Measurements from ENCODE around the gene LCE5A. TPM values are rescaled to one million over a fixed set of nuclear protein-coding genes. Genes with fewer than 3 reads are reported as not detected.
"Not testable (repeated sequence)": the region's sequence is repeated elsewhere in the genome, so short reads cannot be mapped to it uniquely, and the experiment has no call there.

LCE5A gene
- total RNA-seq, result 1 to 10 TPM in 1 of 8 experiments, under 1 TPM in 2, not detected in 5; 0.25 to 1.1 (median 0.66) TPM

GRCh38 chr1:152510503-152510902 is at the start of gene LCE5A:
Gene LCE5A, plus strand, starts transcription at chr1:152510803. Its CDS starts 732 bp downstream, at chr1:152511535.
- Histone ChIP-seq H3K4me1 (replicated peaks in 1 of 2) (no peaks in the 10 kb centered on the region), H3K27ac (no peak within 1 kb of the TSS), H3K4me3 (no peak within 1 kb of the TSS)
- ATAC-seq (replicated peaks in 6 of 8), result no peak
- WGBS, 10 experiments, result 50 to 100% (median 73%) methylated on average over 2 to 3 of the region's 3 CpGs; no CpG with 5 or more reads in 5 of the 10 experiments
- in situ Hi-C loops (cut with MboI; ENCODE audit: low pct_unique_long_range_greater_than_20kb in 2 of 9, low sequenced_read_pairs in 9 of 9, unreplicated experiment in 9 of 9), result no loop called here

GRCh38 chr1:152461544-152461943 is 49.1 kb upstream of the LCE5A start:
- in situ Hi-C loops (cut with MboI; ENCODE audit: low pct_unique_long_range_greater_than_20kb in 2 of 9, low sequenced_read_pairs in 9 of 9, unreplicated experiment in 9 of 9), result loop anchor here in 3 of 9 experiments (25.0 kb wide), 2 partner anchors 274 to 399 kb away; no protein-coding TSS in a partner anchor
- peak in 3 of 8 experiments; percentile 79 to 88 (median 80) for ATAC-seq (replicated peaks in 6 of 8)
- WGBS, 10 experiments, result 0 to 20% (median 5%) methylated on average over 2 to 6 of the region's 6 CpGs
- Histone ChIP-seq H3K27ac (no peak overlapping the region), H3K4me3 (no peak overlapping the region), H3K4me1 (replicated peaks in 1 of 2) (no peaks in the 10 kb centered on the region)

- WGBS, 10 experiments, result 51 to 97% (median 86%) methylated on average over 5 to 25 of the region's 26 CpGs
- in situ Hi-C loops (cut with MboI; ENCODE audit: low pct_unique_long_range_greater_than_20kb in 2 of 9, low sequenced_read_pairs in 9 of 9, unreplicated experiment in 9 of 9), result loop anchor here in 3 of 9 experiments (25.0 kb wide), 2 partner anchors 275 to 400 kb away; no protein-coding TSS in a partner anchor
- no peak overlapping the region for H3K4me3 ChIP-seq
- ATAC-seq (replicated peaks in 6 of 8), result no peak
- no peak overlapping the region for H3K27ac ChIP-seq
- no peaks in the 10 kb centered on the region for H3K4me1 ChIP-seq (replicated peaks in 1 of 2)
These were observed 48.0 kb upstream of the LCE5A start for GRCh38 chr1:152462636-152463035.

- no peak for ATAC-seq (replicated peaks in 6 of 8)
- WGBS, 10 experiments, result 0 to 67% (median 29%) methylated on average over 1 of the region's 1 CpG
- in situ Hi-C loops (cut with MboI; ENCODE audit: low pct_unique_long_range_greater_than_20kb in 2 of 9, low sequenced_read_pairs in 9 of 9, unreplicated experiment in 9 of 9), result loop anchor here in 3 of 9 experiments (25.0 kb wide), 2 partner anchors 279 to 404 kb away; no protein-coding TSS in a partner anchor
These were observed 44.4 kb upstream of the LCE5A start for GRCh38 chr1:152466217-152466616.

GRCh38 chr1:152473887-152474537 is 36.6 kb upstream of the LCE5A start:
- peak in 2 of 8 experiments; percentile 89 for ATAC-seq (replicated peaks in 6 of 8)

More at GRCh38 chr1:152466217-152466616, 44.4 kb upstream of the LCE5A start:
- Histone ChIP-seq H3K4me3 (no peak overlapping the region), H3K4me1 (replicated peaks in 1 of 2) (no peaks in the 10 kb centered on the region), H3K27ac (no peak overlapping the region)

GRCh38 chr1:152479792-152480595 is 30.6 kb upstream of the LCE5A start:
- Histone ChIP-seq H3K27ac (no peak overlapping the region), H3K4me3 (no peak overlapping the region), H3K4me1 (replicated peaks in 1 of 2) (no peaks in the 10 kb centered on the region)
- ATAC-seq (replicated peaks in 6 of 8), result peak in 3 of 8 experiments; percentile 71 to 91 (median 82)
- WGBS, 10 experiments, result 0 to 83% (median 31%) methylated on average over 1 to 4 of the region's 10 CpGs; no CpG with 5 or more reads in 3 of the 10 experiments
- in situ Hi-C loops (cut with MboI; ENCODE audit: low pct_unique_long_range_greater_than_20kb in 2 of 9, low sequenced_read_pairs in 9 of 9, unreplicated experiment in 9 of 9), result no loop called here

More at GRCh38 chr1:152473887-152474537, 36.6 kb upstream of the LCE5A start:
- WGBS, 10 experiments, result 0 to 66% (median 27%) methylated on average over 1 to 4 of the region's 4 CpGs; no CpG with 5 or more reads in 2 of the 10 experiments
- Histone ChIP-seq H3K4me3 (no peak overlapping the region), H3K4me1 (replicated peaks in 1 of 2) (no peaks in the 10 kb centered on the region), H3K27ac (no peak overlapping the region)
- in situ Hi-C loops (cut with MboI; ENCODE audit: low pct_unique_long_range_greater_than_20kb in 2 of 9, low sequenced_read_pairs in 9 of 9, unreplicated experiment in 9 of 9), result loop anchor here in 3 of 9 experiments (25.0 kb wide), 2 partner anchors 287 to 412 kb away; no protein-coding TSS in a partner anchor

GRCh38 chr1:152481869-152482664 is 28.5 kb upstream of the LCE5A start:
- Histone ChIP-seq H3K27ac (no peak overlapping the region), H3K4me1 (replicated peaks in 1 of 2) (no peaks in the 10 kb centered on the region), H3K4me3 (no peak overlapping the region)
- in situ Hi-C loops (cut with MboI; ENCODE audit: low pct_unique_long_range_greater_than_20kb in 2 of 9, low sequenced_read_pairs in 9 of 9, unreplicated experiment in 9 of 9), result no loop called here
- WGBS, 10 experiments, result 5 to 72% (median 29%) methylated on average over 3 to 8 of the region's 8 CpGs; no CpG with 5 or more reads in 1 of the 10 experiments
- peak in 2 of 8 experiments; percentile 23 to 66 for ATAC-seq (replicated peaks in 6 of 8)

- no peak for ATAC-seq (replicated peaks in 6 of 8)
- in situ Hi-C loops (cut with MboI; ENCODE audit: low pct_unique_long_range_greater_than_20kb in 2 of 9, low sequenced_read_pairs in 9 of 9, unreplicated experiment in 9 of 9), result no loop called here
- WGBS, 10 experiments, result 6 to 100% (median 43%) methylated on average over 1 to 3 of the region's 3 CpGs; no CpG with 5 or more reads in 1 of the 10 experiments
These were observed 24.1 kb upstream of the LCE5A start for GRCh38 chr1:152486400-152487006.

GRCh38 chr1:152487871-152488270 is 22.7 kb upstream of the LCE5A start:
- WGBS, 10 experiments, result 6 to 63% (median 37%) methylated on average over 1 to 2 of the region's 2 CpGs
- ATAC-seq (replicated peaks in 6 of 8), result peak in 1 of 8 experiments; percentile 17
- Histone ChIP-seq H3K27ac (no peak overlapping the region), H3K4me3 (no peak overlapping the region), H3K4me1 (replicated peaks in 1 of 2) (no peaks in the 10 kb centered on the region)
- in situ Hi-C loops (cut with MboI; ENCODE audit: low pct_unique_long_range_greater_than_20kb in 2 of 9, low sequenced_read_pairs in 9 of 9, unreplicated experiment in 9 of 9), result no loop called here

More at GRCh38 chr1:152486400-152487006, 24.1 kb upstream of the LCE5A start:
- Histone ChIP-seq H3K27ac (no peak overlapping the region), H3K4me3 (no peak overlapping the region), H3K4me1 (replicated peaks in 1 of 2) (no peaks in the 10 kb centered on the region)

GRCh38 chr1:152491537-152491936 is 19.1 kb upstream of the LCE5A start:
- H3K27ac ChIP-seq; H3K4me1 ChIP-seq (replicated peaks in 1 of 2); in situ Hi-C loops (cut with MboI; ENCODE audit: low pct_unique_long_range_greater_than_20kb in 2 of 9, low sequenced_read_pairs in 9 of 9, unreplicated experiment in 9 of 9); H3K4me3 ChIP-seq: not testable (repeated sequence)
- ATAC-seq (replicated peaks in 6 of 8), result peak in 2 of 8 experiments; percentile 29 to 40

GRCh38 chr1:152495066-152495675 is 15.4 kb upstream of the LCE5A start:
- in situ Hi-C loops (cut with MboI; ENCODE audit: low pct_unique_long_range_greater_than_20kb in 2 of 9, low sequenced_read_pairs in 9 of 9, unreplicated experiment in 9 of 9), result no loop called here
- Histone ChIP-seq H3K27ac (no peak overlapping the region), H3K4me1 (replicated peaks in 1 of 2) (no peaks in the 10 kb centered on the region), H3K4me3 (no peak overlapping the region)
- ATAC-seq (replicated peaks in 6 of 8), result peak in 3 of 8 experiments; percentile 37 to 57 (median 39)
- WGBS, 10 experiments, result 0 to 71% (median 42%) methylated on average over 1 to 4 of the region's 4 CpGs

- H3K27ac ChIP-seq, result no peak overlapping the region
- peak in 1 of 8 experiments; percentile 41 for ATAC-seq (replicated peaks in 6 of 8)
- no peaks in the 10 kb centered on the region for H3K4me1 ChIP-seq (replicated peaks in 1 of 2)
- in situ Hi-C loops (cut with MboI; ENCODE audit: low pct_unique_long_range_greater_than_20kb in 2 of 9, low sequenced_read_pairs in 9 of 9, unreplicated experiment in 9 of 9), result no loop called here
- WGBS, 10 experiments, result 0 to 33% (median 0%) methylated on average over 1 to 2 of the region's 2 CpGs; no CpG with 5 or more reads in 4 of the 10 experiments
- no peak overlapping the region for H3K4me3 ChIP-seq
These were observed 13.3 kb upstream of the LCE5A start for GRCh38 chr1:152497273-152497672.
